Testis (tissue), 3 donors: ENCODE results near the gene BABAM2. TPM values are rescaled to one million over a fixed set of nuclear protein-coding genes. Genes with fewer than 3 reads are reported as not detected.

ENCODE experiments used
- DNase-seq: peaks from one replicate; pipeline ENCODE4 v3.0.0-alpha.2; 2019
- H3K27ac ChIP-seq, 2 donors: fragments of 200-600 bp; sonication (generic); one replicate each; pipeline ENCODE4 v1.5.1; 2019
- H3K27me3 ChIP-seq: fragments of 200-600 bp; sonication (generic); one replicate; pipeline ENCODE4 v1.5.1; 2019
- H3K36me3 ChIP-seq: fragments of 200-600 bp; sonication (generic); one replicate; pipeline ENCODE4 v1.5.1; 2017; ENCODE audit warnings: low read depth; ENCODE audit errors: missing control alignments
- H3K4me1 ChIP-seq: fragments of 200-600 bp; sonication (generic); one replicate; pipeline ENCODE4 v1.5.1; 2019
- H3K4me3 ChIP-seq, 2 donors: fragments of 200-600 bp; sonication (generic); one replicate each; pipeline ENCODE4 v1.5.1; 2017 to 2019
- H3K9me3 ChIP-seq: fragments of 200-600 bp; sonication (generic); one replicate; pipeline ENCODE4 v1.5.1; 2017
- CTCF ChIP-seq, 3 experiments: fragments of 450-650 bp in 2 of 3; fragments of 200-600 bp in 1 of 3; sonication (generic) in 1 of 3; IDR thresholded peaks; one replicate each; pipeline ENCODE4 v1.5.1; 2016 to 2019; ENCODE audit warnings: antibody characterized with exemption in 3 of 3, mild to moderate bottlenecking in 2 of 3, moderate library complexity in 1 of 3
- POLR2A ChIP-seq: fragments of 450-650 bp; IDR thresholded peaks from one replicate; pipeline ENCODE4 v1.6.1; 2017; ENCODE audit warnings: antibody characterized with exemption, mild to moderate bottlenecking, moderate library complexity
- WGBS, 2 donors: methylation state at CpG; one replicate each; pipeline ENCODE4 v1.1.5; 2018; 5-methylcytosine and 5-hydroxymethylcytosine counted together
- intact Hi-C: fragments of 100-400 bp; cut with DNase I; formaldehyde crosslinking; loops from one replicate; pipeline ENCODE4 v1.15.1; 2023; ENCODE audit warnings: low total_unique reads
- polyA plus RNA-seq: library from polyadenylated mRNA; stranded (reverse); fragments of 350-450 nt; fragmentation: Illumina TruSeq; extraction: RNeasy Lipid Tissue Mini Kit (QIAGEN cat#74804); gene quantifications from one replicate; pipeline ENCODE4 v1.2.3, GENCODE V29; 2014; ENCODE audit warnings: low read depth, low replicate concordance; ENCODE audit not compliant: insufficient read depth
- total RNA-seq, 2 donors: library from RNA; depleted of rRNA; stranded (reverse); fragments of >200 nt; gene quantifications; one replicate each; pipeline ENCODE4 v1.2.3, GENCODE V29; 2016

The BABAM2 gene
- total and polyA plus RNA-seq, 3 donors from 2014 or later = 49.2 to 70.6 (median 59.1) TPM

- DNase-seq = peak; percentile 36
- Histone ChIP-seq H3K4me3 (no peak overlapping the region), H3K27ac (peak overlapping the region in 1 of 2 donors; percentile 26), H3K4me1 (no peaks in the 10 kb centered on the region), H3K27me3 (no peaks in the 10 kb centered on the region), H3K9me3 (no peaks in the 10 kb centered on the region), H3K36me3 (no peaks in the 10 kb centered on the region)
- intact Hi-C loops = no loop called here
- WGBS, 2 donors = 85 to 90% methylated on average over 8 of the region's 8 CpGs
- TF ChIP-seq POLR2A = no peak
Observed at GRCh38 chr2:27942612-27943547, 52.4 kb downstream of the BABAM2 start.

GRCh38 chr2:27946530-27947060 lies 56.1 kb downstream of the BABAM2 start:
- H3K9me3 ChIP-seq = no peaks in the 10 kb centered on the region
- H3K27ac ChIP-seq = peak overlapping the region in 1 of 2 donors; percentile 5
- intact Hi-C loops = no loop called here
- H3K27me3 ChIP-seq = no peaks in the 10 kb centered on the region
- no peaks in the 10 kb centered on the region for H3K4me1 ChIP-seq
- no peak overlapping the region for H3K4me3 ChIP-seq
- H3K36me3 ChIP-seq = no peaks in the 10 kb centered on the region
- TF ChIP-seq POLR2A = no peak
- TF ChIP-seq CTCF (IDR thresholded peaks at IDR 0.05) = no peak
- WGBS, 2 donors = 51 to 52% methylated on average over 5 of the region's 5 CpGs
- no peak for DNase-seq

- H3K27ac ChIP-seq = no peak overlapping the region
- H3K27me3 ChIP-seq = no peaks in the 10 kb centered on the region
- TF ChIP-seq CTCF (IDR thresholded peaks at IDR 0.05) = no peak
- TF ChIP-seq POLR2A = no peak
- H3K36me3 ChIP-seq = no peaks in the 10 kb centered on the region
- WGBS, 2 donors = 40 to 47% methylated on average over 1 of the region's 1 CpG
- peaks cover 24% of the 10 kb centered on the region for H3K4me1 ChIP-seq
- intact Hi-C loops = loop anchor here (10.0 kb wide), 1 partner anchor 443 kb away; the partner anchor contains the start of gene FOSL2
- no peak overlapping the region for H3K4me3 ChIP-seq
- H3K9me3 ChIP-seq = no peaks in the 10 kb centered on the region
- no peak for DNase-seq
Observed at GRCh38 chr2:27952070-27952469, 61.5 kb downstream of the BABAM2 start.

- no peak overlapping the region for H3K4me3 ChIP-seq
- H3K4me1 ChIP-seq = peaks cover 26% of the 10 kb centered on the region
- no peaks in the 10 kb centered on the region for H3K27me3 ChIP-seq
- DNase-seq = no peak
- H3K36me3 ChIP-seq = no peaks in the 10 kb centered on the region
- peak overlapping the region in 1 of 2 donors; percentile 25 for H3K27ac ChIP-seq
- no peaks in the 10 kb centered on the region for H3K9me3 ChIP-seq
- TF ChIP-seq CTCF (IDR thresholded peaks at IDR 0.05) (no peak), POLR2A (no peak)
- intact Hi-C loops = loop anchor here (10.0 kb wide), 1 partner anchor 442 kb away; the partner anchor contains the start of gene FOSL2
- 87 to 90% methylated on average over 4 of the region's 4 CpGs for WGBS, 2 donors
Observed at GRCh38 chr2:27953077-27953476, 62.5 kb downstream of the BABAM2 start.

GRCh38 chr2:27954221-27954673 lies 63.7 kb downstream of the BABAM2 start:
- Histone ChIP-seq H3K36me3 (no peaks in the 10 kb centered on the region), H3K27ac (peak overlapping the region; percentile 21 to 68), H3K9me3 (no peaks in the 10 kb centered on the region), H3K4me3 (no peak overlapping the region), H3K27me3 (no peaks in the 10 kb centered on the region), H3K4me1 (peaks cover 34% of the 10 kb centered on the region)
- no peak for DNase-seq
- 65 to 73% methylated on average over 4 of the region's 4 CpGs for WGBS, 2 donors
- TF ChIP-seq CTCF (IDR thresholded peaks at IDR 0.05) = no peak
- TF ChIP-seq POLR2A = no peak
- intact Hi-C loops = loop anchor here (10.0 kb wide), 1 partner anchor 441 kb away; the partner anchor contains the start of gene FOSL2
